PFSK-1 (cell line): ENCODE results near the gene HACL1.

Experiments
- POLR2AphosphoS5 ChIP-seq: IDR thresholded peaks from 2 replicates; pipeline ENCODE4 v1.6.1; 2012; ENCODE audit warnings: low read depth, mild to moderate bottlenecking, control low read depth, low read length, moderate library complexity
- SIN3A ChIP-seq: IDR thresholded peaks from 2 replicates; pipeline ENCODE4 v1.6.1; 2012; ENCODE audit warnings: mild to moderate bottlenecking, low read length, moderate library complexity, borderline replicate concordance; ENCODE audit not compliant: insufficient read depth
- TAF1 ChIP-seq: IDR thresholded peaks from 2 replicates; pipeline ENCODE4 v1.6.1; 2012; ENCODE audit warnings: low read length, control low read depth, borderline replicate concordance; ENCODE audit not compliant: insufficient read depth
- TF ChIP-seq, protein P1 (sequence below), 2 experiments: IDR thresholded peaks; 2 replicates each; pipeline versions ENCODE4 v1.6.1 to v1.8.0; 2011 to 2012; ENCODE audit warnings: low read depth in 2 of 2, low read length in 2 of 2, control low read depth in 1 of 2, inconsistent platforms in 1 of 2, mild to moderate bottlenecking in 1 of 2, moderate library complexity in 1 of 2; ENCODE audit not compliant: insufficient read depth in 1 of 2

DNA sequence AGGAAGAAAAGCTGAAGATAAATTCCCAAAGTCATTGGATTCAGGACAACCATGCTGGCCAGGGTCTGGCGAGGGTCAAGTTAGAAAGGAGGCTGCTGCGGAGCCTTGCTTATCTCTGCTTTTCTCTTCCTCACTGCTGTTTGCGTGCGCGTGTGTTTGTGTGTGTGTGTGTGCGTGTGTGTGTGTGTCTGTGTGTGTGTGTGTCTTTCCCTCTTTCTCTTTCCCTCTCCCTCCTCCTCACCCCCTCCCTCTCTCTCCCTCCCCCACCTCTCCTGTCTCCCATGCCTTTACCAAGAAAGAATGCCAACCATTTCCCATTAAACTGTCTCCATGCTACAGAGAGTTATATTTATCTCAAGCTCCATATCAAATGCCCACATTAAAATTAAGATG is 79.8 kb downstream of the HACL1 start, which contains the start of gene COLQ:
- TF ChIP-seq TAF1 (no peak), POLR2AphosphoS5 (no peak), SIN3A (no peak)
- TF ChIP-seq, protein P1, sequence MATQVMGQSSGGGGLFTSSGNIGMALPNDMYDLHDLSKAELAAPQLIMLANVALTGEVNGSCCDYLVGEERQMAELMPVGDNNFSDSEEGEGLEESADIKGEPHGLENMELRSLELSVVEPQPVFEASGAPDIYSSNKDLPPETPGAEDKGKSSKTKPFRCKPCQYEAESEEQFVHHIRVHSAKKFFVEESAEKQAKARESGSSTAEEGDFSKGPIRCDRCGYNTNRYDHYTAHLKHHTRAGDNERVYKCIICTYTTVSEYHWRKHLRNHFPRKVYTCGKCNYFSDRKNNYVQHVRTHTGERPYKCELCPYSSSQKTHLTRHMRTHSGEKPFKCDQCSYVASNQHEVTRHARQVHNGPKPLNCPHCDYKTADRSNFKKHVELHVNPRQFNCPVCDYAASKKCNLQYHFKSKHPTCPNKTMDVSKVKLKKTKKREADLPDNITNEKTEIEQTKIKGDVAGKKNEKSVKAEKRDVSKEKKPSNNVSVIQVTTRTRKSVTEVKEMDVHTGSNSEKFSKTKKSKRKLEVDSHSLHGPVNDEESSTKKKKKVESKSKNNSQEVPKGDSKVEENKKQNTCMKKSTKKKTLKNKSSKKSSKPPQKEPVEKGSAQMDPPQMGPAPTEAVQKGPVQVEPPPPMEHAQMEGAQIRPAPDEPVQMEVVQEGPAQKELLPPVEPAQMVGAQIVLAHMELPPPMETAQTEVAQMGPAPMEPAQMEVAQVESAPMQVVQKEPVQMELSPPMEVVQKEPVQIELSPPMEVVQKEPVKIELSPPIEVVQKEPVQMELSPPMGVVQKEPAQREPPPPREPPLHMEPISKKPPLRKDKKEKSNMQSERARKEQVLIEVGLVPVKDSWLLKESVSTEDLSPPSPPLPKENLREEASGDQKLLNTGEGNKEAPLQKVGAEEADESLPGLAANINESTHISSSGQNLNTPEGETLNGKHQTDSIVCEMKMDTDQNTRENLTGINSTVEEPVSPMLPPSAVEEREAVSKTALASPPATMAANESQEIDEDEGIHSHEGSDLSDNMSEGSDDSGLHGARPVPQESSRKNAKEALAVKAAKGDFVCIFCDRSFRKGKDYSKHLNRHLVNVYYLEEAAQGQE (IDR thresholded peaks at IDR 0.05; ENCODE audit: insufficient read depth in 1 of 2, low read depth in 2 of 2, low read length in 2 of 2): no peak
